GM12875 (cell line): Measurements from ENCODE around the gene DEFB131B.

Experiments
- H3K4me3 ChIP-seq: one replicate; pipeline ENCODE4 v1.5.1; 2011; ENCODE audit warnings: low read depth, low read length, control low read depth
- TF ChIP-seq, protein P1 (sequence below): IDR thresholded peaks from 2 replicates; pipeline ENCODE4 v1.5.1; 2011; ENCODE audit warnings: low read depth, mild to moderate bottlenecking, control low read depth, inconsistent platforms, low read length, moderate library complexity, borderline replicate concordance; ENCODE audit not compliant: insufficient read depth

Gene DEFB131B

DNA sequence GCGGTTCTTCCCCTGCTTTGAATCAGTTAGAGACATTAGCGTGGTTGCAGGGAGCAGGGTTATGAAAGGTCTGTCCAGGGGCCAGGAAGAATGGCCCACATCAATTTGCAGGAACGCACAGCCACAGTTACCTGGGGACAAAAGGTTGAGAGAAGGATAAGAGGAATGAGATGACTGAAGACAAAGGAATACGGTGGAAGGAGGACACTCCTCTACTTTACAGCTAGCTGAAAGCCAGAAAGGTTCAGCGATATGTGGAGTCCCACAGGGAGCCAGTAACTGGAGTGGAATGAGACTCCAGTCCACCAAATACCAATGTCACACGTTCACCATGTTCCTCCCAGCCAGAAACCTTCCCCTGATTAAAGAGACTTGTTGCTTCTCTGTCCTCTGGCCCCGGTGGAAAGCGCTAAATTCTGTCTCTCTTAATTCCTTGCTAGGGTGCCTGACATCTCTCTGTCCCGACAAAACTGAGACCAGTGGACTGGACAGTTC is 39.4 kb downstream of the DEFB131B start:
- TF ChIP-seq, protein P1, sequence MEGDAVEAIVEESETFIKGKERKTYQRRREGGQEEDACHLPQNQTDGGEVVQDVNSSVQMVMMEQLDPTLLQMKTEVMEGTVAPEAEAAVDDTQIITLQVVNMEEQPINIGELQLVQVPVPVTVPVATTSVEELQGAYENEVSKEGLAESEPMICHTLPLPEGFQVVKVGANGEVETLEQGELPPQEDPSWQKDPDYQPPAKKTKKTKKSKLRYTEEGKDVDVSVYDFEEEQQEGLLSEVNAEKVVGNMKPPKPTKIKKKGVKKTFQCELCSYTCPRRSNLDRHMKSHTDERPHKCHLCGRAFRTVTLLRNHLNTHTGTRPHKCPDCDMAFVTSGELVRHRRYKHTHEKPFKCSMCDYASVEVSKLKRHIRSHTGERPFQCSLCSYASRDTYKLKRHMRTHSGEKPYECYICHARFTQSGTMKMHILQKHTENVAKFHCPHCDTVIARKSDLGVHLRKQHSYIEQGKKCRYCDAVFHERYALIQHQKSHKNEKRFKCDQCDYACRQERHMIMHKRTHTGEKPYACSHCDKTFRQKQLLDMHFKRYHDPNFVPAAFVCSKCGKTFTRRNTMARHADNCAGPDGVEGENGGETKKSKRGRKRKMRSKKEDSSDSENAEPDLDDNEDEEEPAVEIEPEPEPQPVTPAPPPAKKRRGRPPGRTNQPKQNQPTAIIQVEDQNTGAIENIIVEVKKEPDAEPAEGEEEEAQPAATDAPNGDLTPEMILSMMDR: no peak
- H3K4me3 ChIP-seq: no peak overlapping the region

DNA sequence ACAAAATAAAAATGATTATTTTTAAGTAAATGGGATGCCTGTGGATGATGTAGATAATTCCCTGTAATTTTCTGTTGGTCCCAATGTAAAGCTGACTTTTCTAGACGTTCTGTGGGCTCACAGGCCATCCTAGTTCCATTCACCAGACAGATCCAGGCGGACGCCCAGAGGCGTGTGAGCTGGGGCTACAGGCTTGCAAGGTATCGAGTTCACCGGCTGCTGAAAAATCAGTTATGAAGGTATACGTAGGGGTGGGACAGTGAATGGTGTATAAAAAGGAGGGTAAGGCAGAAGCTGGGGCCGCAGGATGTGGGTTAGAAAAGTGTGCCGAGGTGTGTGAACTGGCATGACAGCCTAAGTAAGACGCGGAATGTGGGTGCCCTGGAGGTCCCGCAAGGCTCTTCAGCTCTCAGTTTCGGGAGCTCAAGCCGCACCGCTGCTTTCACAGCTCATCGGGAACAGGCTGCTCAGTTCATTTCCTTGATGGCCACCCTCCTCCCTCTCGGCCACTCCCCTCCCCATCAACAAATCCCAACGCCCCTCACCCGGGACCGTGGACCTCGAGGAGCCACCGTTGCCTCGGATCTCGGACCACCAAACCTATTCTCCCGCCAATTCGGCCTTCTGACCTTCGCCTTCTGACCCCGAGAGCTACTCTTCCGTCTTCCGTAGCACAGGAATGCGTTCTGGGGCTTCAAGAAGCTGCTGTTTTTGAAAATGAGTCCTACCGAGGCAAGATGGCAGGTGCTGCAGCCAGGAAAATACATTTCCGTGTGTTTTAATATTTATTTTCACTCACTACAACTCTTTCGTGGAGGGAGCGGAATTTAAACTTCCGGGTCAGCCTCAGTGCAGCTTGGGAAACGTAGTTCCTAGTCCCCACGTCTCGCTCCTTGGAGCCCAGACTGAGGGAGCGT is 49.8 kb downstream of the DEFB131B start, which contains the start of gene XNDC1N:
Gene XNDC1N, minus strand, starts transcription at position 775 of the 917 bp plus-strand sequence. CDS start 5,241 bp downstream, outside the sequence.
- peak within 1 kb of the TSS; percentile 58 for H3K4me3 ChIP-seq
- TF ChIP-seq, protein P1: no peak

- H3K4me3 ChIP-seq: peak within 1 kb of the TSS; percentile 58
Observed at GRCh38 chr11:71928737-71929443, 50.6 kb downstream of the DEFB131B start, which contains the start of gene RNF121. Gene RNF121 (plus strand): TSS chr11:71929046. CDS start chr11:71929062, 16 bp downstream.

DNA sequence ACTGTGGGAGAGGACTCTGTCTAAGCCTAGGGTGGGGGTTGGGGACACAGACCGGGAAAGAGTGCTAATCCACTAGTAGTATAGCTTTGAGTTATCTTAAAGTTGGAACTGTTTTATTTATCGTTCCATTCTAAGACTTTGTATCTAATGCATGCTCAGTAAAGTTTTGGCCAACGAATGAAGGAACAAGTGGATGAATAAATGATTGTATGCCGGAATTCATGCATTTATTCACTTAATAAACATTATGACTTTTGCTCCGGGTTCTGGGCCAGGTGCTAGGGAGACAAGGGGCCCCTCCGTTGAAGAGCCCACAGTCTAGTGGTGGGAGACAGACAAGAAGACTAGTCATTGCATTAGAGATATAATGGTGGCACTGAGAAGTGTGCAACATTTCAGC is 51.2 kb downstream of the DEFB131B start:
- TF ChIP-seq, protein P1: no peak
- peak overlapping the region; percentile 58 for H3K4me3 ChIP-seq

More at GRCh38 chr11:71928737-71929443, 50.6 kb downstream of the DEFB131B start, which contains the start of gene RNF121:
- TF ChIP-seq, protein P1: no peak

- peak overlapping the region; percentile 58 for H3K4me3 ChIP-seq
- TF ChIP-seq, protein P1: no peak
Observed at GRCh38 chr11:71930556-71931244, 52.4 kb downstream of the DEFB131B start.

DNA sequence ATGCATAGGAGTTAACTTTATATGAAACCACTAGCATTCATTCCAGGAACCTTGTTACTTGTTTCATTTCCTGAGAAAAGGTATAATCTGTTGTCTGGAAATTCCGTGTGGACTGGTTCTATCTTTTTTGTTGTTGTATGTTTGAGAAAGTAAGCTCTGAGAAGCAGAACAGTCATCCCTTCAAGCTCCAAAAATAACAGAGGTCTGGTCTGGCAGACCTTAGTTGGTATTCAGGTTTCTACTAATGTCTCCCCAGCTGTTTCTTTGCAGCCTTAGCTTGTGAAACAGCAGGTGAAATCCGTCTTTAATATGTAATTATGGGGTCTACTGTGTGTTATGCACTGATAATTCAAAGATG is 53.0 kb downstream of the DEFB131B start:
- TF ChIP-seq, protein P1: no peak
- H3K4me3 ChIP-seq: peak overlapping the region; percentile 15
